GM23248 (cell line): ENCODE data around the gene ERI3. TPM values are rescaled to one million over a fixed set of nuclear protein-coding genes. Genes with fewer than 3 reads are reported as not detected.

Experiments used
- DNase-seq: peaks from one replicate; pipeline ENCODE4 v3.0.0-alpha.2; 2015
- H2AFZ ChIP-seq: fragments of 200-600 bp; sonication (generic); 2 replicates; pipeline ENCODE4 v1.6.1; 2016; ENCODE audit warnings: antibody characterized with exemption
- H3F3A ChIP-seq: fragments of 200-600 bp; sonication (generic); 2 replicates; pipeline ENCODE4 v1.6.1; 2016; ENCODE audit warnings: mild to moderate bottlenecking, antibody characterized with exemption, mixed run types; ENCODE audit not compliant: insufficient read depth
- H3K27ac ChIP-seq: fragments of 200-600 bp; sonication (generic); 2 replicates; pipeline ENCODE4 v1.5.1; 2016; ENCODE audit warnings: mild to moderate bottlenecking
- H3K27me3 ChIP-seq: fragments of 200-600 bp; sonication (generic); replicated peaks from 2 replicates; pipeline ENCODE4 v1.6.1; 2016; ENCODE audit warnings: mild to moderate bottlenecking; ENCODE audit not compliant: insufficient read depth
- H3K36me3 ChIP-seq: fragments of 200-600 bp; sonication (generic); 2 replicates; pipeline ENCODE4 v1.6.1; 2016; ENCODE audit warnings: low read depth, mild to moderate bottlenecking
- H3K4me1 ChIP-seq: fragments of 200-600 bp; sonication (generic); 2 replicates; pipeline ENCODE4 v1.6.1; 2016; ENCODE audit warnings: mild to moderate bottlenecking; ENCODE audit not compliant: insufficient read depth
- H3K4me2 ChIP-seq: fragments of 200-600 bp; sonication (generic); one replicate; pipeline ENCODE4 v1.6.1; 2016; ENCODE audit warnings: mild to moderate bottlenecking; ENCODE audit not compliant: unreplicated experiment
- H3K4me3 ChIP-seq: fragments of 200-600 bp; sonication (generic); 2 replicates; pipeline ENCODE4 v1.5.1; 2016; ENCODE audit warnings: mild to moderate bottlenecking
- H3K79me2 ChIP-seq: fragments of 200-600 bp; sonication (generic); 2 replicates; pipeline ENCODE4 v1.6.1; 2016; ENCODE audit warnings: mild to moderate bottlenecking; ENCODE audit not compliant: insufficient read depth
- H3K9ac ChIP-seq: fragments of 200-600 bp; sonication (generic); 2 replicates; pipeline ENCODE4 v1.6.1; 2016; ENCODE audit warnings: mild to moderate bottlenecking
- H3K9me2 ChIP-seq: fragments of 200-600 bp; sonication (generic); 2 replicates; pipeline ENCODE4 v1.6.1; 2016; ENCODE audit warnings: mixed run types, mild to moderate bottlenecking, moderate library complexity; ENCODE audit not compliant: insufficient read depth
- H3K9me3 ChIP-seq: fragments of 200-600 bp; sonication (generic); one replicate; pipeline ENCODE4 v1.6.1; 2017; ENCODE audit warnings: low read depth
- H4K20me1 ChIP-seq: fragments of 200-600 bp; sonication (generic); 2 replicates; pipeline ENCODE4 v1.6.0; 2016; ENCODE audit not compliant: insufficient read depth
- EZH2 ChIP-seq: fragments of 200-600 bp; sonication (generic); IDR thresholded peaks from 2 replicates; pipeline ENCODE4 v1.6.1; 2018; ENCODE audit warnings: antibody characterized with exemption, mild to moderate bottlenecking; ENCODE audit not compliant: insufficient read depth, poor library complexity, severe bottlenecking
- EZH2phosphoT487 ChIP-seq: fragments of 200-600 bp; sonication (generic); IDR thresholded peaks from 2 replicates; pipeline ENCODE4 v1.6.1; 2018; ENCODE audit warnings: antibody characterized with exemption, moderate library complexity, mild to moderate bottlenecking, low read depth; ENCODE audit not compliant: insufficient read depth
- WGBS, 2 experiments: methylation state at CpG; one replicate each; pipeline ENCODE4 v1.1.6; 2015 to 2017; ENCODE audit warnings: low lambda C conversion rate in 2 of 2, low coverage in 1 of 2; ENCODE audit errors: missing lambda C conversion rate in 2 of 2; 5-methylcytosine and 5-hydroxymethylcytosine counted together
- in situ Hi-C: fragments of 300-500 bp; cut with MboI; formaldehyde crosslinking; loops from 2 replicates; pipeline ENCODE4 v1.15.0; 2020
- polyA plus RNA-seq: library from polyadenylated mRNA; unstranded; fragments of >200 nt; fragmentation: Nextera tagmentation; extraction: Ambion mirVana; gene quantifications from 2 replicates; pipeline ENCODE4 v1.2.1, GENCODE V29; 2016
- total RNA-seq: library from RNA; depleted of rRNA; stranded (reverse); fragments of >200 nt; shearing (Covaris generic); gene quantifications from 2 replicates; pipeline ENCODE4 v1.2.3, GENCODE V29; 2014

ERI3 gene
- total and polyA plus RNA-seq, 2 experiments from 2014 or later, result 51.2 to 83.4 TPM

- H3K9me3 ChIP-seq, result no peaks in the 10 kb centered on the region
- H3K9ac ChIP-seq, result no peak overlapping the region
- WGBS, 2 experiments, result 65 to 83% methylated on average over 6 of the region's 6 CpGs
- no peaks in the 10 kb centered on the region for H3K4me1 ChIP-seq
- H3K9me2 ChIP-seq, result no peaks in the 10 kb centered on the region
- no peaks in the 10 kb centered on the region for H4K20me1 ChIP-seq
- H3K27ac ChIP-seq, result no peak overlapping the region
- no peaks in the 10 kb centered on the region for H3K36me3 ChIP-seq
- no peaks in the 10 kb centered on the region for H3K79me2 ChIP-seq
- no peak overlapping the region for H3K4me3 ChIP-seq
- no peak for DNase-seq
- no peak overlapping the region for H3K4me2 ChIP-seq
- no peaks in the 10 kb centered on the region for H3K27me3 ChIP-seq
- no peaks in the 10 kb centered on the region for H3F3A ChIP-seq
- in situ Hi-C loops, result no loop called here
- H2AFZ ChIP-seq, result no peak overlapping the region
- TF ChIP-seq EZH2, result no peak
- no peak for TF ChIP-seq EZH2phosphoT487
These were observed 20.5 kb upstream of the ERI3 start for GRCh38 chr1:44375547-44375946.

- Histone ChIP-seq H3K36me3 (no peaks in the 10 kb centered on the region), H3K4me1 (no peaks in the 10 kb centered on the region), H2AFZ (no peak overlapping the region), H3K9me3 (no peaks in the 10 kb centered on the region), H4K20me1 (no peaks in the 10 kb centered on the region), H3F3A (no peaks in the 10 kb centered on the region), H3K4me3 (no peak overlapping the region), H3K79me2 (no peaks in the 10 kb centered on the region), H3K4me2 (no peak overlapping the region), H3K9ac (no peak overlapping the region), H3K27me3 (peaks cover 10% of the 10 kb centered on the region), H3K27ac (no peak overlapping the region), H3K9me2 (no peaks in the 10 kb centered on the region)
- in situ Hi-C loops, result loop anchor here (5.0 kb wide), 1 partner anchor 221 kb away; no protein-coding TSS in a partner anchor
- no peak for TF ChIP-seq EZH2
- no peak for TF ChIP-seq EZH2phosphoT487
- no peak for DNase-seq
These were observed 16.1 kb upstream of the ERI3 start for GRCh38 chr1:44371206-44371605.

- no peak for TF ChIP-seq EZH2
- no peak for TF ChIP-seq EZH2phosphoT487
These were observed 13.6 kb upstream of the ERI3 start for GRCh38 chr1:44368471-44369151.

GRCh38 chr1:44367944-44368343 lies 12.9 kb upstream of the ERI3 start:
- Histone ChIP-seq H3K4me1 (no peaks in the 10 kb centered on the region), H3K36me3 (no peaks in the 10 kb centered on the region), H3K9me3 (no peaks in the 10 kb centered on the region), H3F3A (no peaks in the 10 kb centered on the region), H3K9ac (no peak overlapping the region), H4K20me1 (no peaks in the 10 kb centered on the region), H3K27ac (no peak overlapping the region), H3K27me3 (peaks cover 10% of the 10 kb centered on the region), H3K79me2 (no peaks in the 10 kb centered on the region), H3K4me2 (no peak overlapping the region), H3K9me2 (no peaks in the 10 kb centered on the region), H3K4me3 (no peak overlapping the region), H2AFZ (no peak overlapping the region)
- TF ChIP-seq EZH2phosphoT487, result no peak
- no peak for TF ChIP-seq EZH2
- DNase-seq, result no peak
- 8 to 35% methylated on average over 1 of the region's 1 CpG for WGBS, 2 experiments
- in situ Hi-C loops, result no loop called here

More at GRCh38 chr1:44368471-44369151, 13.6 kb upstream of the ERI3 start:
- Histone ChIP-seq H3K4me1 (no peaks in the 10 kb centered on the region), H3K4me2 (no peak overlapping the region), H4K20me1 (no peaks in the 10 kb centered on the region), H3K9me2 (no peaks in the 10 kb centered on the region), H3K79me2 (no peaks in the 10 kb centered on the region), H3F3A (no peaks in the 10 kb centered on the region), H3K9me3 (no peaks in the 10 kb centered on the region), H3K27ac (no peak overlapping the region), H3K9ac (no peak overlapping the region), H3K36me3 (no peaks in the 10 kb centered on the region), H3K27me3 (peaks cover 10% of the 10 kb centered on the region), H2AFZ (no peak overlapping the region), H3K4me3 (no peak overlapping the region)
- in situ Hi-C loops, result no loop called here
- 59 to 66% methylated on average over 12 of the region's 12 CpGs for WGBS, 2 experiments
- no peak for DNase-seq
